ENCODE results near the gene EGFLAM. TPM values are rescaled to one million over a fixed set of nuclear protein-coding genes. Genes with fewer than 3 reads are reported as not detected.

EGFLAM gene
- total RNA-seq, 1 experiment from 2014 or later: 0.33 TPM

DNA sequence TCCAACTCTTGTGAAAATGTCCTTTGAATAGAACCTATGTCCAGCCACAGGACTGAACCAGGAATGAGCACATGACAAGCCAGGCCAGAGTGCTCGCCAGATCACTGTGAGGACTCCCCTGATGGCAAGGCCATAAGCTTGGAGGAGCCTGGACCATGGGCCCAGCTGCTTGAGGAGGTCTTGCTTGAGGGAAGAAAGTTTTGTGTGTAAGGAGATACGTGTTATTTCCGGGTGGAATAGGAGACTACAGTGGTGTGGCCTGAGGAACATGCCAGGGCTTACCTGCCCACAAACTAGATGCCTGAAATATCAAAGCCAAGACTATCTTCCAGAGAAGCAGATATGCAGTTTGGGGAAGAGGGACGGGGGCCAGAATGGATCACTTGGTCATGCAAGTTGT lies 213.3 kb downstream of the EGFLAM start:
- H2BK5ac ChIP-seq (ENCODE audit: insufficient read length, low read length): no peak overlapping the region
- TF ChIP-seq, protein P1, sequence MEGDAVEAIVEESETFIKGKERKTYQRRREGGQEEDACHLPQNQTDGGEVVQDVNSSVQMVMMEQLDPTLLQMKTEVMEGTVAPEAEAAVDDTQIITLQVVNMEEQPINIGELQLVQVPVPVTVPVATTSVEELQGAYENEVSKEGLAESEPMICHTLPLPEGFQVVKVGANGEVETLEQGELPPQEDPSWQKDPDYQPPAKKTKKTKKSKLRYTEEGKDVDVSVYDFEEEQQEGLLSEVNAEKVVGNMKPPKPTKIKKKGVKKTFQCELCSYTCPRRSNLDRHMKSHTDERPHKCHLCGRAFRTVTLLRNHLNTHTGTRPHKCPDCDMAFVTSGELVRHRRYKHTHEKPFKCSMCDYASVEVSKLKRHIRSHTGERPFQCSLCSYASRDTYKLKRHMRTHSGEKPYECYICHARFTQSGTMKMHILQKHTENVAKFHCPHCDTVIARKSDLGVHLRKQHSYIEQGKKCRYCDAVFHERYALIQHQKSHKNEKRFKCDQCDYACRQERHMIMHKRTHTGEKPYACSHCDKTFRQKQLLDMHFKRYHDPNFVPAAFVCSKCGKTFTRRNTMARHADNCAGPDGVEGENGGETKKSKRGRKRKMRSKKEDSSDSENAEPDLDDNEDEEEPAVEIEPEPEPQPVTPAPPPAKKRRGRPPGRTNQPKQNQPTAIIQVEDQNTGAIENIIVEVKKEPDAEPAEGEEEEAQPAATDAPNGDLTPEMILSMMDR (conservative IDR thresholded peaks at IDR 0.05): no peak
- H3T11ph ChIP-seq (ENCODE audit: low read length): no peak overlapping the region
- no peak overlapping the region for H3K18ac ChIP-seq (ENCODE audit: insufficient read length, low read depth, low read length)
- H4K8ac ChIP-seq (replicated peaks; ENCODE audit: insufficient read length, low read depth, low read length): no peak overlapping the region
- no peak overlapping the region for H4K91ac ChIP-seq (ENCODE audit: insufficient read length, low read depth, low read length)
- no peaks in the 10 kb centered on the region for H3K79me2 ChIP-seq (ENCODE audit: insufficient read depth, low read length)
- no peak overlapping the region for H2AFZ ChIP-seq (ENCODE audit: low read length)
- no peak overlapping the region for H2AK5ac ChIP-seq (ENCODE audit: insufficient read length, low read length)
- H2BK12ac ChIP-seq (ENCODE audit: insufficient read length, low read depth, low read length): no peak overlapping the region
- H3K27ac ChIP-seq (ENCODE audit: insufficient read length, low read depth, low read length): no peak overlapping the region
- no peaks in the 10 kb centered on the region for H3K9me3 ChIP-seq (ENCODE audit: control insufficient read depth, low read depth, low read length)
- H3K4ac ChIP-seq (ENCODE audit: low read depth, low read length): no peak overlapping the region
- Mint-ChIP-seq H3K36me3 (ENCODE audit: insufficient read depth in 1 of 3, low read depth in 3 of 3) (no peaks in the 10 kb centered on the region; a peak in 1 of 7 replicates), H3K4me3 (no peak overlapping the region), H3K9me3 (no peaks in the 10 kb centered on the region), H3K27ac (no peak overlapping the region; a peak in 1 of 7 replicates), H3K27me3 (ENCODE audit: low read depth) (peaks cover 1% of the 10 kb centered on the region), H3K4me1 (peaks cover 18 to 25% of the 10 kb centered on the region in 2 experiments)
- H4K20me1 ChIP-seq (ENCODE audit: control insufficient read depth, insufficient read depth, insufficient read length): no peaks in the 10 kb centered on the region
- no peak for DNase-seq
- no peak overlapping the region for H4K5ac ChIP-seq (ENCODE audit: insufficient read length, low read depth, low read length)
- H2BK15ac ChIP-seq (ENCODE audit: low read depth, low read length): no peak overlapping the region
- no peak overlapping the region for H3K56ac ChIP-seq (ENCODE audit: insufficient read length, low read depth, low read length)
- WGBS (ENCODE audit: extremely low coverage, insufficient read length, low lambda C conversion rate): no CpG with 5 or more reads among the region's 4 CpGs
- H3K79me1 ChIP-seq (ENCODE audit: insufficient read depth, low read depth, low read length, poor library complexity, severe bottlenecking): no peaks in the 10 kb centered on the region
- H3K4me2 ChIP-seq (ENCODE audit: insufficient read depth, insufficient read length, low read length): no peak overlapping the region
- no peak overlapping the region for H3K14ac ChIP-seq (ENCODE audit: insufficient read depth, low read length)
- no peak overlapping the region for H3K23ac ChIP-seq (ENCODE audit: insufficient read length, low read depth, low read length)
- H3K9ac ChIP-seq (ENCODE audit: extremely low read depth, insufficient read length, low read length): no peak overlapping the region
- H3K27me3 ChIP-seq (ENCODE audit: insufficient read depth, low read length): no peaks in the 10 kb centered on the region
- no peaks in the 10 kb centered on the region for H3K4me1 ChIP-seq (ENCODE audit: insufficient read depth, low read length)
- H2BK120ac ChIP-seq (ENCODE audit: low read depth, low read length, poor library complexity, severe bottlenecking): no peak overlapping the region
- H2BK20ac ChIP-seq (ENCODE audit: low read depth, low read length, poor library complexity, severe bottlenecking): no peak overlapping the region
- H3K23me2 ChIP-seq (ENCODE audit: insufficient read length, low read depth, low read length, poor library complexity, severe bottlenecking): no peaks in the 10 kb centered on the region
